GM19035 (cell line): ENCODE measurements around the gene KDM4B.

ENCODE experiments used
- ATAC-seq: cut with Tn5 transposase; IDR thresholded peaks from one replicate; pipeline ENCODE4 v1.9.1; 2021; ENCODE audit not compliant: unreplicated experiment

The KDM4B gene

GRCh38 chr19:5048727-5049553 is 80.0 kb downstream of the KDM4B start:
- ATAC-seq, result no peak

DNA sequence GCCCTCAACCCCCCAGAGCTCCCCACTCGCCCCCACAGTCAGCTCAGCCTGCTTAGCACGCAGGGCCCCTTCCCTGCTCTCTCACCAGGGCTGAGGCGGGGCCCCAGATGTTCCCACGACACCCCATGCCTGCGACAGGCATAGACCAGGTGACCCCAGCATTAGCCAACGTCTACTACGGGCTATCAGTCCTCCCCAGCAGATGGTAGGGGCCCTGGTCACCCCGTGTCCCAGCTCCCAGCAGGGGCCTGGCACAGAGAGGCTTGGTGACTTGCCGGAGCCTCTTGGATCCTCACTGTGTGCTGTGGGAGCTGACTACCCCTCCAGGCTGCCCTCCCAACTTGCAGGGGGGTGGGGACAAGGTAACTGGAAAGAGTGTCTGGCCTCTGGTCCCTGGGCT is 80.6 kb downstream of the KDM4B start:
- ATAC-seq, result no peak

GRCh38 chr19:5050067-5050656 is 81.2 kb downstream of the KDM4B start:
- ATAC-seq, result no peak

DNA sequence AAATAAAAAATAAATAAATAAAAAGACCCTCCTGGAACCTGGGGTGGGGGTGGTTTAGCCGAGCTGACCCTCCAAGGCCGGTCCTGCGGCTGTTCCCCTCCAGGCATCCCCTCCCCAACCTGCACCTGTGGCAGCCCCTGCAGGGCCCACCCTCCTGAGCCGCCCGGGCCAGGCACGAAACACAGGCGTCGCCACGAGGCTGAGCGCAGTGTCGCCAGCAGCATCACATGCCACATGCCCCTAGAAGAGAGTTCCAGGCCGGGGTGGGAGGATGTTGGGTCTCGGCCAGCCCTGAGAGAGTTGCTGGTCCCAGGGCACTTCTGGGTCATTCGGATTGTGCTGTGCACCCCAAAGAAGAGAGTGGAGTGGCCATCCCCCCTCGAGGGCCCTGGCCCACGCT is 82.0 kb downstream of the KDM4B start:
- ATAC-seq, result no peak

DNA sequence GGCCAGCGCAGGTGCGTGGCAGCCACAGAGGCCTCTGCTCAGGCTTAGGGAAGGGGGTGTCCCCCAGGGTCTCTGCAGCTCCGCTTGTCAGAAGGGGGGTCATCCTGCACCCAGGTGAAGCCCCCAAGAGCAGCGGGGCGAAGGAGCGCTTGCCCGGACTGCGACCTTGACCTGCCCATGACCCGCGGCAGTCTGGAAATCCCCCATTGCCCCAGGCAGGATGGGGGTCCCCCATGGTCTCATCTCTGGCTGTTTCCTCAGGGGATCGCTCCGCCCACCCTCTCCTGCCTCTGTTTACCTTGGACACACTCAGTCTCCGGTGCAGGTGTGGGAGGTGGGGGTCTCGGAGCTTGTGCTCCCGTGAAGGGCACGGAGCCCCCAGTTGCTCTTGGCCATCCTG is 82.7 kb downstream of the KDM4B start:
- no peak for ATAC-seq

GRCh38 chr19:5052515-5052914 is 83.6 kb downstream of the KDM4B start:
- no peak for ATAC-seq

DNA sequence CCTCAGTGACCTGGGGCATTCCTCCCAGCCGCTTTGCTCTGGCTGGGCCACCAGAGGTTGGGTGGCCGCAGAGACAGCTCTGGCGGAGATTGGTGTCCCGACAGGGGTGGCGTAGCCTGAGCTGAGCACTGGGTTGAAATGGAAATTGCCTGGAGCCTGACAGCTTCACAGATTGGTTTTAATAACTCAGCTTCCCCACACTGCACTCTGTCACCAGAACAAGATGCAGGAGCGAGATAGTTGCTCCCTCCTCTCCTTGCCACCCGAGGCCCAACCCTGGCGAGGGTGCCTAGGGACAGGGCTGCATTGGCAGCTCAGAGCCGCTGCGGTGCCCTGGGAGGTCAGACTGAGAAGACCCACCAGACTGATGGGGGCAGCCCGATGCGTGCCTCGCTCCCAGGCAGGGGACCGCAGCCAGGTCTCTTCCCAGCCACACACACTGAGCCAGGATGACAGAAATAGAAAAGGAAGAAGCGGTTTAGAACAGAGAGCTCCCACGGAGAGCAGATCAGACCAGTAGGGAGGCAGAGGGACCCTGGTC is 84.1 kb downstream of the KDM4B start:
- no peak for ATAC-seq

GRCh38 chr19:5053661-5054060 is 84.7 kb downstream of the KDM4B start:
- no peak for ATAC-seq

GRCh38 chr19:5054551-5055456 is 85.9 kb downstream of the KDM4B start:
- no peak for ATAC-seq

GRCh38 chr19:5055457-5055776 is 86.5 kb downstream of the KDM4B start:
- no peak for ATAC-seq

DNA sequence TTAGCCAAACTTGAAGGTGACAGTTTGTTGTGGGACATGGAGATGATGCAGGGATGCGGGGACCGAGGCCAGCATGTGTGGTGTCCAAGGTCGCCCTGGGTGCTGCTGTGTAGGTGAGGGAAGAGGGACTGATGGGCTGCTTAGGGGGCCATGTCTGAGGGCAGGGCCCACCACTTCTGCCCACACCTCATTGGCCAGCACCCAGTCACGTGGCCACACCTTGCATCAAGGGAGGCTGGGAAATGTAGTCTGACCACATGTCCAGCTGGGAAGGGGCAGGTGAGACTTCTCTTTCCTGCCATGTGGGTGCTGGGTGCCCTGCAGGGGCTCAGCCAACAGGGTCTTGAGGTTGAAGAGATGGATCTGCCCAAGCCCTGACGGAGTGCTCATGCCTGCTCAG is 88.9 kb downstream of the KDM4B start:
- no peak for ATAC-seq

DNA sequence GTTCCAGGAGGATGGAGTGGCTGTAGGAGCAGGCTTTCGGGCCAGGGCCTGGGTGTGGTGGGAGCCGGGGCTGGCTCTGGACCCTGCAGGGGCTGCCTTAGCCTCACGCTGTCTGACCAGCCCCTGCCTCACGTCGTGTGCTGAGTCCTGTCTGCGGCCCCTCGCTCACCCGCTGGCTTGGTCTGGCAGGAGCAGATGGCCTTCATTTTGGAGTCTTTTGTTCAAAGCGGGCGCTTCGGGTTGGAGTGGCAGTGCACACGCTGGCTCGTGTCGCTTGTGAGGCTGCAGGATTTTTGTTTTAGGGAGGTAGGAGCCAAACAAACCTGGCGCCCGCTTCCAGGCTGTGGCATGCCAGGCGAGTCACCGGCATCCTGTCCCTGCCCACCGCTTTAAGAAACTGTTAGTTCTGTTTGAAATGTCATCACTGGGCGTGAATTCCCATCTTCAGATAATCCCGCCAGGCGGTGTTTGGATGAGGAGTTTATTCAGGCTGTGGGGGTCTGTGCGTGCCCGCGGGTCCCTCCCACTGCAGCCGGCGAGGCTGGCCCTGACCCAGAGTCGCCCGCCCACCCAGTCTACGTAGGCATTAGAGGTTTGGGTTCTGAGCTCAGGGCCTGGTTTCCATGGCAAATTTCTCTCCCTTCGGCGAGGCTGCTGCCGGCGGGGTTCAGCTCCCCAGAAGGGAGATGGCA is 89.8 kb downstream of the KDM4B start:
- no peak for ATAC-seq

GRCh38 chr19:5059213-5059574 is 90.3 kb downstream of the KDM4B start:
- no peak for ATAC-seq

DNA sequence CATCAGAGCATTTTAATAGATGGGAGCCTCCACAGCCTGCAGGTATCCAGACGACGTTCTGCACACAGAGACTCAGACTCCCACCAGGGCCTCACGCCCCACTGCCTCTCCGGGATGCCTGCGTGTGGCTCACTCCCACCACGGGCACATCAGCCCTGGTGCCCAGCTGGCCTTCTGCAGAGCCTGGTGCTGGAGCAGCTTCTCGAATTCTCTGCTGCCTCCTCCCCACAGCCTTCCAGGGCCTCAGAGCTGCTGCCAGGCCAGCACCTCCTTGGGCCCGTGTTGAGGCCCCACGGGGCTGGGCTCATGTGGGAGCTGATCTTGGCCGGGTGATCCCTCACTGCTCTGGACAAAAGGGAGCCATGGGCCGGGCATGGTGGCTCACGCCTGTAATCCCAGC is 90.9 kb downstream of the KDM4B start:
- no peak for ATAC-seq

- no peak for ATAC-seq
These were observed 93.3 kb downstream of the KDM4B start for GRCh38 chr19:5062195-5062594.

DNA sequence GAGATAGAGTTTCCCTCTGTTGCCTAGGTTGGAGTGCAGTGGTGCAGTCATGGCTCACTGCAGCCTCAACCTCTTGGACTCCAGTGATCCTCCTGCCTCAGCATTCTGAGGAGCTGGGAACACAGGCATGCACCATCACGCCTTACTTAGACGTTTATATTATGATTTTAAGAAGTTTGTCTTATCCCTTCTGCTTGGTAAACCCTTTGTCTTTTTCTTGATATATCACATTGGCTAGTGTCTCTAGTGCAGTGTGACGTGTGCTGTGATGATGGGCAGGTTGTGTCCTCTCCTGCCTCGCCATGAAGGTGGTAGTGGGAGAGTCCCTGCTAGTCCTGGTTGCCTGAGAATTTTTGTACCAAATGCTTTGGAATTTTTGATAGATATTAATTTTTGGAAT is 93.9 kb downstream of the KDM4B start:
- no peak for ATAC-seq

DNA sequence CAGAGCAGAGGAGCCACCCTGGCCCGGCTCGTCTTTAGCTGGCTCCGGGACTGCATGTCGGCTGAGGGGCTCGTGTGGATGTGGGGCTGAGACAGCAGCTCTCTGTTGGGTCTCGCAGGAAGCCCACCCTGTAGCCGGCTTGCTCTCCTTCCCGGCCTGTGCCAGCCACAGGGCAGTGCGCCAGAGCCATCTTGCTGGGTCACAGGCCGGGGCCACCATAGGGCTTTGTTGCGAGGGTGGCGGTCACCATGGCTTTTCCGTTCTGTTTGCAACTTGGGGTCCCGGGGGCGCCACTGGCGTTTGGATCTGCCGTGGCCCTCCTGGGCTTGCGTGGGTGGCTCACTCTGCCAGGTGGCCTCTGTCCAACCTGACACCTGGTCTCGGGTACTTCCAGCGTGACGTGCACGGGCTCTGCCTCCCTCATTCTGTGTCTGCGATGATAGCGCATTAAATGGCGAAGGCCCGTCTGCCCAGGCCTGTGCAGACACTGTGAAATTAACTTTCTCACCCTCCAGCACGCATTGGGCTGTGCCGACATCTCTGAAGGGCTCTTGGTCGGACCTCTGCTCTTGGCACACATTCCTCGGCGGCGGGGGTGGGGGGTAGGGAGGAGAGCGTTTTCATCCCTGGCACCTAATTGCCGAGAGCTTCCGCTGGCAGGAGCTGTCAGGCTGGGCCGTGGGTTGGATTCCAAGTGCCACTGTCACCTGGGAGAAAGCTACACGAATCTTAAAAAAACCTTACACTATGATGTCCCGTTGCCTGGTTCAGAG is 95.1 kb downstream of the KDM4B start:
- no peak for ATAC-seq

DNA sequence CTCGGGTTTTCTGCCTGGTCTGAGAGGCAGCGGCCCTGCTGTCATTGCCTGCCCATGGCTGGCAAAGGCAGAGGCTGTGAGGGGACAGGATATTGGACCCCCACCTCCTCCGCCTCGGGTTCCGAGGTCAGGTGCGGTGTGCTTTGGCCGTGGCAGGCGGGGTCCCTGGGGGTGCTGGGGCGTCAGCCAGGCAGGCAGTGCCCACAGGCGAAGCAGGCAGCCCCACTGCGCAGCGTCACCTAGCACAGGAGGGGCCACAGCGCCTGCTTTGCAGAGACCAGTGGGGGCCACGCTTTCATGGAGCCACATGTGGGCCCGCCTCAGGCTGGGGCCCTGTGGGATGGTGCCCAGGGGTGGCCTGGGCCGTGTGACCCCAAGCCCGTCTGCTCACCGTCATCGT is 96.0 kb downstream of the KDM4B start:
- no peak for ATAC-seq

GRCh38 chr19:5065663-5066093 is 96.8 kb downstream of the KDM4B start:
- no peak for ATAC-seq

GRCh38 chr19:5066768-5067167 is 97.9 kb downstream of the KDM4B start:
- no peak for ATAC-seq
